NCI-H345 treated with DMSO at 0.1 percent for 48 hours (cell line): ENCODE measurements around the gene TM4SF1.
A peak's percentile ranks its signal among the peaks of the same experiment; 100 is the strongest.

ENCODE experiments used
- DNase-seq: peaks from one replicate; lab custom pipeline; 2025; ENCODE audit not compliant: unreplicated experiment; lab: John Stamatoyannopoulos, UW

Gene TM4SF1, protein sequence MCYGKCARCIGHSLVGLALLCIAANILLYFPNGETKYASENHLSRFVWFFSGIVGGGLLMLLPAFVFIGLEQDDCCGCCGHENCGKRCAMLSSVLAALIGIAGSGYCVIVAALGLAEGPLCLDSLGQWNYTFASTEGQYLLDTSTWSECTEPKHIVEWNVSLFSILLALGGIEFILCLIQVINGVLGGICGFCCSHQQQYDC

GRCh38 chr3:149377408-149378364 is at the start of gene TM4SF1:
TM4SF1 (minus strand) TSS chr3:149377649; CDS start chr3:149377547, 102 bp downstream.
- no peak for DNase-seq

DNA sequence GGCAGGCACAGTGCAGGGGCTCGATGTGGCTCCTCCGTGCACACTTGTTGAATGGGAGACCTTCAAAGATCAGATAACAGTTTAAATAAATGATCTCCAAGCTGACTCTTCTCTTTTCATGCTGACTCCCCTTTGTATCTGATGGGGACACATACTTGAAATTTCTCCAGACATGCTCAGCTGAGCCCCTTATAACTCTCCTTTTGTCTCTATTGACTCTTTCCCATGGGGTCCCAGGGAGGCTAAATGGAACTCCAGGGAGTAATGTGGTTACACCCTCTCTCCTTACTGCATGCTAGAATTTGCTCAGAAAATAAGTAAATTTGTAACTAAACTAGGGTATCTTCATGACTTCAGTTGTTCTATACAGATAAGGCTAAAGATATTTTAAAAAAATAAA is 48.9 kb upstream of the TM4SF1 start:
- no peak for DNase-seq

GRCh38 chr3:149424918-149425317 is 47.5 kb upstream of the TM4SF1 start:
- no peak for DNase-seq

DNA sequence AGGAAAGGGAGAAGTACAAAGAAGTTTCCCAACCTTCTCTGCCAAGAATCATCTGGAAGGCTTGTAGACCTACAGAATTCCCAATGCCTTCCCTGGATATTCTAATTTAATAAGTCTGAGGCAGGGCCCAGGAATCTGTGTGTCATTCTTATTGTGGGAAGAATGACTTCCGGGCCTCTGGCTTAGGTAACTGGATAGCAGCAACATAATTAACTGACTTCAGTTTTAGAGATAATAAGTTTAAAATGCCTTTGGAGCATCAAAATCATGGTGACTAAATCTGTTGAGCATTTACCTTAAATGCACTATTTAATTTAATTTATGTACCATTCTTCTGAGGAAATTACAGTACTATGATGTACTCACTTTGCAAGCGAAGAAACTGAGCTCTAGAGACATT is 44.3 kb upstream of the TM4SF1 start:
- no peak for DNase-seq

- no peak for DNase-seq
Observed at GRCh38 chr3:149419816-149420215, 42.4 kb upstream of the TM4SF1 start.

- no peak for DNase-seq
Observed at GRCh38 chr3:149417727-149418126, 40.3 kb upstream of the TM4SF1 start.

GRCh38 chr3:149417174-149417573 is 39.7 kb upstream of the TM4SF1 start:
- DNase-seq = no peak

GRCh38 chr3:149415484-149415883 is 38.0 kb upstream of the TM4SF1 start:
- no peak for DNase-seq

DNA sequence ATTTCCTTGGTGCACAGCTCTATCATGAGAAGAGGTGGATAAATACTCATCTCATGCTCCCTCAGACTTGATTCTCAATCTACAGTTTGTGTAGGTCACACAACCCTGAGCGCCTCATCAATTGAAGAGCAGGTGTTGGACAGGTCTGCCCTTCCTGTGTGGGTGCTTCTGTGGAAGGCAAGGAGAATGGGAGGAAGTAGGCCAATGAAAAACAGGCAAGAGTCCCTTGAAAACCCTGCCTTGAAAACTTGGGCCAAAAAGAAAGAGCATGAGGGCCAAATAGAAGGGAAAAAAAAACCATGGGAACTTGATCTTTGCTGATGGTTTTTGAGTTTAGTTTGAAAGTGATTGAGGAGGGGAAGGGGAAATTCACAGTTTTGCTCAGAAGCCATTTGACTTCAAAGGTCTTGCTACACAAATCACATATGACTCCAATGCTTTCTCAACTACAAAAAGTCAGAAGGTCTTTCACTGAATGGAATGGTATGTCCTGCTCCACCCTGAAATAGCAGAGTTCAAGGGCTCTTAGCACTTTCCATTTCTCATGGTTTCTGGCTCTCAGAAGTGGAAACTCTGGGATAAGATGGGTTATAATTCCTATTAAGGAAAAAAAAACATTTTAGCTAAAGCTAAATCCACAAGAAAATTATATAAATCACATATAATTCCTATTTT is 37.2 kb upstream of the TM4SF1 start:
- DNase-seq = no peak

DNA sequence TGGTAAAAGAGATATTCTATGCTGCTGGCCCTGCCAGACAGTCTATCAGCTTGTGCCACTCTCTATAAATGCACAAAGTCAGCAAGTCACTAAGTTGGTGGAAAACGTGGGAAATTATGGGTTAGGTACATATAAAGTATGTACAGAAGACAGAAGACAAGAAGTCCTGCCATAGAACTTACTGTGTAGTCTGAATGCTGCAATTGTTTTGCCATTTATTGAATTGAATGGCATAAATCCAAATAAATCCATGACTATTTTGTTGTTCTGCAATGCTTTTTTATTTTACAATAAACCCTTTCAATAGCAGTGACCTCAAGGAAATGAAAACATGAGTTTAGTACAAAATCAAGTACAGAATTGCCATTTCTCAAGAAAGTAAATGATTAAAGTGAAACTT is 34.1 kb upstream of the TM4SF1 start:
- no peak for DNase-seq

GRCh38 chr3:149409351-149409750 is 31.9 kb upstream of the TM4SF1 start:
- no peak for DNase-seq

DNA sequence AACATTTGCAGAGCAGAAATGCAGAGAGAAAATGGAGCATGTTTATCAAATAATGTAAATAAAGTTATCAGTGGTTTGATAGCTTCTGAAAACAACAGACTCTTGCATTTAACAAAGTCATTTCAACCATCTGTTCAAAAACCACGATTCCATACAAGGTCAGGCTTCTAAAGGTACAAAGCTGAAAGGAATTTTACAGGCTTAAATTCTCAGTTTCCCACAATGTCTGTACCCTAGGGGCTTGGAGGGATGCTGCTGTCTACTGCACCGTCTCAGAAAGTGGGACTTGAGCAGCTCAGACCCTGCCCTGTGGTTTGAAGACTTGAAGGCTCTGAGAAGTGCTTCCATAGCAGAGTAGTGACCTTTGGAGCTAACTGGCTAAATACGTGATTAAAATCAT is 30.4 kb upstream of the TM4SF1 start:
- no peak for DNase-seq

DNA sequence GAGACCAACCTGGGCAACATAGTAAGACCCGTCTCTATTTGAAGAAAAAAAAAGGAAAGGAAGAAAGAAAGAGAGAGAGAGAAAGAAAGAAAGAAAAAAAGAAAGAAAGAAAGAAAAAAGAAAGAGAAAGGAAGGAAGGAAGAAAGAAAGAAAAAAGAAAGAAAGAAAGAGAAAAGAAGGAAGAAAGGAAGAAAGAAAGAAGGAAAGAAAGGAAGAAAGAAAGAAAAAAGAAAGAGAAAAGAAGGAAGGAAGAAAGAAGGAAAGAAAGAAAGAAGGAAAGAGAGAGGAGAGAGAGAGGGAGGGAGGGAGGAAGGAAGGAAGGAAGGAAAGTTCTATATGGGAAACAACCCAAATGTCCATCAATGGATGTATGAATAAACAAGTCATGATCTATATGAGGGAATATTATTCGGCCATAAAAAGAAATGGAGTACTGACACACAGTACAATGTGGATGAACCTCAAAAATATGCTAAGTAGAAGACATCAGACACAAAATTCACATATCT is 28.8 kb upstream of the TM4SF1 start:
- no peak for DNase-seq

- peak; percentile 35 for DNase-seq
Observed at GRCh38 chr3:149403443-149403842, 26.0 kb upstream of the TM4SF1 start.

DNA sequence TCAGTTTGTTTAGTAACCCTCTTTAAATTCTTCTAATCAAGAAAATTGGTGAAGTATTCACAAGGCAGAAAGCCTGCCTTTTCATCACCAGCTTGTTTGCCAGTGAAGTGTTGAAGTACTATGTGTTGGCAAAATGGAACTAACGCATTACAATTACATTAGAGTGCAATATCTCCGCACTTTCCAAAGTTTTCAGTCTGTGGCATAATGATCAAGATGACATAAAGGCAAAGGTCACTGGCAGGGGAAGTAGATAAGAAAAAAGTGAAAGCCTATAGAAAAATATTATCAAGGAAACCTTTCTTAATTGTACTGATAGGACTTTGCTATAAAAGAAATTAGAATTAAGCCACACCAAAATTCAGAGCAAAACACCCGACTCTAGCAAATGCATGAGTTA is 25.0 kb upstream of the TM4SF1 start:
- no peak for DNase-seq

- DNase-seq = no peak
Observed at GRCh38 chr3:149401926-149402310, 24.5 kb upstream of the TM4SF1 start.

- DNase-seq = no peak
Observed at GRCh38 chr3:149401212-149401925, 23.9 kb upstream of the TM4SF1 start.

- no peak for DNase-seq
Observed at GRCh38 chr3:149400645-149401044, 23.2 kb upstream of the TM4SF1 start.

GRCh38 chr3:149398296-149398695 is 20.8 kb upstream of the TM4SF1 start:
- no peak for DNase-seq

GRCh38 chr3:149397528-149397927 is 20.1 kb upstream of the TM4SF1 start:
- no peak for DNase-seq

- DNase-seq = no peak
Observed at GRCh38 chr3:149396476-149396875, 19.0 kb upstream of the TM4SF1 start.
